MM.1S (cell line): Measurements from ENCODE around the gene GPI.
"Not testable (repeated sequence)": the region's sequence is repeated elsewhere in the genome, so short reads cannot be mapped to it uniquely, and the experiment has no call there.

Experiments
- DNase-seq: peaks from one replicate; pipeline ENCODE4 v3.0.0-alpha.2; 2015
- H2AFZ ChIP-seq: fragments of 300-600 bp; sonication (generic); 2 replicates; pipeline ENCODE4 v1.6.0; 2016; ENCODE audit warnings: antibody characterized with exemption, low read length
- H3F3A ChIP-seq: fragments of 300-600 bp; sonication (generic); 2 replicates; pipeline ENCODE4 v1.6.1; 2016; ENCODE audit warnings: mild to moderate bottlenecking, antibody characterized with exemption, low read length, moderate library complexity, mixed read lengths; ENCODE audit not compliant: insufficient read depth
- H3K27ac ChIP-seq: fragments of 300-600 bp; sonication (generic); 2 replicates; pipeline ENCODE4 v1.5.1; 2016; ENCODE audit warnings: mild to moderate bottlenecking, low read length
- H3K27me3 ChIP-seq: fragments of 300-600 bp; sonication (generic); replicated peaks from 2 replicates; pipeline ENCODE4 v1.6.0; 2016; ENCODE audit warnings: low read length; ENCODE audit not compliant: insufficient read depth
- H3K36me3 ChIP-seq: fragments of 300-600 bp; sonication (generic); replicated peaks from 2 replicates; pipeline ENCODE4 v1.6.1; 2016; ENCODE audit warnings: mild to moderate bottlenecking, low read length, mixed read lengths; ENCODE audit not compliant: insufficient read depth
- H3K4me1 ChIP-seq: fragments of 300-600 bp; sonication (generic); 2 replicates; pipeline ENCODE4 v1.6.1; 2016; ENCODE audit warnings: low read length, mixed read lengths
- H3K4me2 ChIP-seq: fragments of 300-600 bp; sonication (generic); 2 replicates; pipeline ENCODE4 v1.6.0; 2016; ENCODE audit warnings: low read depth, low read length
- H3K4me3 ChIP-seq: fragments of 300-600 bp; sonication (generic); 2 replicates; pipeline ENCODE4 v1.5.1; 2016; ENCODE audit warnings: low read length, mixed read lengths
- H3K79me2 ChIP-seq: fragments of 300-600 bp; sonication (generic); 2 replicates; pipeline ENCODE4 v1.6.1; 2016; ENCODE audit warnings: mixed run types, low read length, mixed read lengths
- H3K9ac ChIP-seq: fragments of 300-600 bp; sonication (generic); 2 replicates; pipeline ENCODE4 v1.6.1; 2016; ENCODE audit warnings: low read length, mixed read lengths
- H3K9me2 ChIP-seq: fragments of 300-600 bp; sonication (generic); replicated peaks from 2 replicates; pipeline ENCODE4 v1.6.1; 2016; ENCODE audit warnings: mild to moderate bottlenecking, low read length, mixed read lengths; ENCODE audit not compliant: insufficient read depth
- H3K9me3 ChIP-seq: fragments of 300-600 bp; sonication (generic); replicated peaks from 2 replicates; pipeline ENCODE4 v1.6.1; 2016; ENCODE audit warnings: mild to moderate bottlenecking, low read length, mixed read lengths; ENCODE audit not compliant: insufficient read depth
- H4K20me1 ChIP-seq: fragments of 300-600 bp; sonication (generic); 2 replicates; pipeline ENCODE4 v1.6.1; 2016; ENCODE audit warnings: mild to moderate bottlenecking, low read length, moderate library complexity, mixed read lengths; ENCODE audit not compliant: insufficient read depth
- EZH2 ChIP-seq: fragments of 300-600 bp; sonication (generic); optimal IDR thresholded peaks from 2 replicates; pipeline ENCODE3; 2017; ENCODE audit warnings: low read depth, mild to moderate bottlenecking, antibody characterized with exemption, low read length, mixed read lengths
- EZH2phosphoT487 ChIP-seq: fragments of 300-600 bp; sonication (generic); IDR thresholded peaks from 2 replicates; pipeline ENCODE4 v1.6.1; 2018; ENCODE audit warnings: antibody characterized with exemption, low read length
- TF ChIP-seq, protein P1 (sequence below): fragments of 300-600 bp; sonication (generic); IDR thresholded peaks from 2 replicates; pipeline ENCODE4 v1.5.1; 2016; ENCODE audit warnings: antibody characterized with exemption, low read length, mixed read lengths

The GPI gene

DNA sequence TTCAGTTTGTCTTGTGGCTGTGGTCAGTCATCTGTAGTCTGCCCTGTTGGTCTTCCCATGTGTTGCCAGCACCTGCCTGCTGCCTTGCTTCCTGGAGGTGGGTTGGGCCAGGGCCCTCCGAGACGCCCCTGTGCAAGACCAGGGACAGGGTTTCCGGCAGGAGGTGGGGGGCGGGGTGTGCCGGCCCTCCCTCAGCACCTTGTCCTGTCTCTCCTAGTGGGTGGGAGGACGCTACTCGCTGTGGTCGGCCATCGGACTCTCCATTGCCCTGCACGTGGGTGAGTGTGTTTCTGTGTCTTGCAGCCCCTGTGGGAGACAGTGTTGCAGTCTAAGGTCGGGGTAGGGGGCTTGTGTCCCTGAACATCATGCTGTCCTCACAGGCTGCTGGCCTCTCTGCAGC, 28.0 kb downstream of the GPI start:
- H3K4me1 ChIP-seq: no peaks in the 10 kb centered on the region
- H3K4me3 ChIP-seq: no peak overlapping the region
- H3K27ac ChIP-seq: no peak overlapping the region
- TF ChIP-seq, protein P1, sequence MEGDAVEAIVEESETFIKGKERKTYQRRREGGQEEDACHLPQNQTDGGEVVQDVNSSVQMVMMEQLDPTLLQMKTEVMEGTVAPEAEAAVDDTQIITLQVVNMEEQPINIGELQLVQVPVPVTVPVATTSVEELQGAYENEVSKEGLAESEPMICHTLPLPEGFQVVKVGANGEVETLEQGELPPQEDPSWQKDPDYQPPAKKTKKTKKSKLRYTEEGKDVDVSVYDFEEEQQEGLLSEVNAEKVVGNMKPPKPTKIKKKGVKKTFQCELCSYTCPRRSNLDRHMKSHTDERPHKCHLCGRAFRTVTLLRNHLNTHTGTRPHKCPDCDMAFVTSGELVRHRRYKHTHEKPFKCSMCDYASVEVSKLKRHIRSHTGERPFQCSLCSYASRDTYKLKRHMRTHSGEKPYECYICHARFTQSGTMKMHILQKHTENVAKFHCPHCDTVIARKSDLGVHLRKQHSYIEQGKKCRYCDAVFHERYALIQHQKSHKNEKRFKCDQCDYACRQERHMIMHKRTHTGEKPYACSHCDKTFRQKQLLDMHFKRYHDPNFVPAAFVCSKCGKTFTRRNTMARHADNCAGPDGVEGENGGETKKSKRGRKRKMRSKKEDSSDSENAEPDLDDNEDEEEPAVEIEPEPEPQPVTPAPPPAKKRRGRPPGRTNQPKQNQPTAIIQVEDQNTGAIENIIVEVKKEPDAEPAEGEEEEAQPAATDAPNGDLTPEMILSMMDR: no peak
- no peak for TF ChIP-seq EZH2phosphoT487
- TF ChIP-seq EZH2: no peak
- H3K36me3 ChIP-seq: peaks cover 11% of the 10 kb centered on the region
- no peak for DNase-seq
- peaks cover 39% of the 10 kb centered on the region for H3K79me2 ChIP-seq
- H2AFZ ChIP-seq: no peak overlapping the region
- no peaks in the 10 kb centered on the region for H4K20me1 ChIP-seq
- H3K27me3 ChIP-seq: no peaks in the 10 kb centered on the region
- no peak overlapping the region for H3K4me2 ChIP-seq
- no peaks in the 10 kb centered on the region for H3K9me3 ChIP-seq
- H3K9me2 ChIP-seq: no peaks in the 10 kb centered on the region
- no peaks in the 10 kb centered on the region for H3F3A ChIP-seq
- H3K9ac ChIP-seq: no peak overlapping the region

DNA sequence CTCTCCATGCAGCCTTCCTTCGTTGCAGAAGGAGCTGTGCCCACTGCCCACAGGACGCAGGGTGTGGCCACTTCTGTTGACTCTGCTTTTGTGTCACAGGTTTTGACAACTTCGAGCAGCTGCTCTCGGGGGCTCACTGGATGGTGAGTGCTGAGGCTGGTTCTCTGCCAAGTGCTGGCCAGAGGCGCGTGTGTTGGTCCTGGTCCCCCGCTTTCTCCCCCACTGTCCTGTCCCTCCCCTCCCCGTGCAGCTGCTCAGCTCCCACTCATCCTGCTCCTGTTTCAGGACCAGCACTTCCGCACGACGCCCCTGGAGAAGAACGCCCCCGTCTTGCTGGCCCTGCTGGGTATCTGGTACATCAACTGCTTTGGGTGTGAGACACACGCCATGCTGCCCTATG, 28.6 kb downstream of the GPI start:
- no peak overlapping the region for H3K4me3 ChIP-seq
- peaks cover 11% of the 10 kb centered on the region for H3K36me3 ChIP-seq

DNA sequence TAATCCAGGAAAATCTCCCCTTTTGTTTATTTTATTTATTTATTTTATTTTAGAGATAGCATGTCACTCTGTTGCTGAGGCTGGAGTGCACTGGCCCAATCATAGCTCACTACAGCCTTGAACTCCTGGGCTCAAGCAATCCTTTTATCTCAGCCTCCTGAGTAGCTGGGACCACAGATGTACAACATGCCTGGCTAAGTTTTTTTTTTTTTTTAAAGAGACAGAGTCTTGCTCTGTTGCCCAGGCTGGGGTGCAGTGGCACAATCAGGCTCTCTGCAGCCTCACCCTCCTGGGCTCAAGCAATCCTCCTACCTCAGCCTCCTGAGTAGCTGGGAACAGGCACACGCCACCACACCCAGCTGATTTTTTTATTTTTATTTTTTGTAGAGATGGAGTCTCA, 32.9 kb downstream of the GPI start:
- H3K9ac ChIP-seq: no peak overlapping the region
- H3K27ac ChIP-seq: no peak overlapping the region
- no peaks in the 10 kb centered on the region for H3K27me3 ChIP-seq
- peaks cover 4% of the 10 kb centered on the region; the same call in 1 of the 2 replicates for H3K79me2 ChIP-seq
- H3K4me2 ChIP-seq: no peak overlapping the region
- no peak overlapping the region for H2AFZ ChIP-seq
- TF ChIP-seq, protein P1: no peak
- no peak for TF ChIP-seq EZH2
- no peak for TF ChIP-seq EZH2phosphoT487
- no peaks in the 10 kb centered on the region for H4K20me1 ChIP-seq
- peaks cover 14% of the 10 kb centered on the region for H3K36me3 ChIP-seq
- H3K4me1 ChIP-seq: no peaks in the 10 kb centered on the region
- H3K4me3 ChIP-seq: no peak overlapping the region
- H3K9me3 ChIP-seq: no peaks in the 10 kb centered on the region
- peaks cover 11% of the 10 kb centered on the region for H3F3A ChIP-seq
- DNase-seq: no peak
- no peaks in the 10 kb centered on the region for H3K9me2 ChIP-seq

More for the DNA sequence above, 28.6 kb downstream of the GPI start:
- H3K27ac ChIP-seq: no peak overlapping the region
- H4K20me1 ChIP-seq: no peaks in the 10 kb centered on the region
- no peak for DNase-seq
- no peak overlapping the region for H3K9ac ChIP-seq
- no peaks in the 10 kb centered on the region for H3K27me3 ChIP-seq
- no peaks in the 10 kb centered on the region for H3F3A ChIP-seq
- no peaks in the 10 kb centered on the region for H3K9me2 ChIP-seq
- TF ChIP-seq EZH2phosphoT487: no peak
- TF ChIP-seq EZH2: no peak
- TF ChIP-seq, protein P1: no peak
- H3K9me3 ChIP-seq: no peaks in the 10 kb centered on the region
- H3K79me2 ChIP-seq: peaks cover 39% of the 10 kb centered on the region
- no peak overlapping the region for H3K4me2 ChIP-seq
- no peaks in the 10 kb centered on the region for H3K4me1 ChIP-seq
- no peak overlapping the region for H2AFZ ChIP-seq

DNA sequence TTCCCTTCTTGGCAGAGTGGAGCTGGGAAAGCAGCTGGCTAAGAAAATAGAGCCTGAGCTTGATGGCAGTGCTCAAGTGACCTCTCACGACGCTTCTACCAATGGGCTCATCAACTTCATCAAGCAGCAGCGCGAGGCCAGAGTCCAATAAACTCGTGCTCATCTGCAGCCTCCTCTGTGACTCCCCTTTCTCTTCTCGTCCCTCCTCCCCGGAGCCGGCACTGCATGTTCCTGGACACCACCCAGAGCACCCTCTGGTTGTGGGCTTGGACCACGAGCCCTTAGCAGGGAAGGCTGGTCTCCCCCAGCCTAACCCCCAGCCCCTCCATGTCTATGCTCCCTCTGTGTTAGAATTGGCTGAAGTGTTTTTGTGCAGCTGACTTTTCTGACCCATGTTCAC, 34.9 kb downstream of the GPI start:
- no peak for DNase-seq
- H3K4me2 ChIP-seq: no peak overlapping the region
- no peaks in the 10 kb centered on the region for H3K9me2 ChIP-seq
- H2AFZ ChIP-seq: no peak overlapping the region
- H3F3A ChIP-seq: peaks cover 16% of the 10 kb centered on the region
- H4K20me1 ChIP-seq: no peaks in the 10 kb centered on the region
- H3K9me3 ChIP-seq: no peaks in the 10 kb centered on the region
- TF ChIP-seq, protein P1: no peak
- TF ChIP-seq EZH2 (no peak), EZH2phosphoT487 (no peak)
- H3K36me3 ChIP-seq: peaks cover 14% of the 10 kb centered on the region
- H3K4me3 ChIP-seq: no peak overlapping the region
- no peaks in the 10 kb centered on the region for H3K27me3 ChIP-seq
- H3K27ac ChIP-seq: no peak overlapping the region
- no peaks in the 10 kb centered on the region for H3K4me1 ChIP-seq
- H3K79me2 ChIP-seq: peaks cover 11% of the 10 kb centered on the region
- no peak overlapping the region for H3K9ac ChIP-seq

DNA sequence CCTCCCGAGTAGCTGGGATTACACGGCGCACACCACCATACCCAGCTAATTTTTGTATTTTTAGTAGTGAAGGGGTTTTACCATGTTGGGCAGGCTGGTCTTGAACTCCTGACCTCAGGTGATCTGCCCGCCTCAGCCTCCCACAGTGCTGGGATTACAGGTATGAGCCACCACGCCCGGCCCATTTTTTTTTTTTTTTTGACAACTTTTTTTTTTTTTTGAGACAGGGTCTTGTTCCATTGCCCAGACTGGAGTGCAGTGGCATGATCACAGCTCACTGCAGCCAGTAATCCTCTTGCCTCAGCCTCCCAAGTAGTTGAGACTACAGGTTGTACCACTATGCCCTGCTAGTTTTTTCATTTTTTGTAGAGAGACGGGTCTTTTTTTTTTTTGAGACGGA, 35.8 kb downstream of the GPI start:
- not testable (repeated sequence) for DNase-seq, H2AFZ ChIP-seq, H3K9me3 ChIP-seq, H3K27me3 ChIP-seq, H3K4me3 ChIP-seq, H3K27ac ChIP-seq, H3K4me1 ChIP-seq, H3K9me2 ChIP-seq, H3K9ac ChIP-seq, H3K4me2 ChIP-seq, H4K20me1 ChIP-seq
- H3K36me3 ChIP-seq: peaks cover 14% of the 10 kb centered on the region
- peaks cover 21% of the 10 kb centered on the region for H3K79me2 ChIP-seq
- H3F3A ChIP-seq: peaks cover 16% of the 10 kb centered on the region
